ENCODE measurements around the gene ERP44.
A peak's percentile ranks its signal among the peaks of the same experiment; 100 is the strongest.
"Not testable (repeated sequence)": the region's sequence is repeated elsewhere in the genome, so short reads cannot be mapped to it uniquely, and the experiment has no call there.

The ERP44 gene

DNA sequence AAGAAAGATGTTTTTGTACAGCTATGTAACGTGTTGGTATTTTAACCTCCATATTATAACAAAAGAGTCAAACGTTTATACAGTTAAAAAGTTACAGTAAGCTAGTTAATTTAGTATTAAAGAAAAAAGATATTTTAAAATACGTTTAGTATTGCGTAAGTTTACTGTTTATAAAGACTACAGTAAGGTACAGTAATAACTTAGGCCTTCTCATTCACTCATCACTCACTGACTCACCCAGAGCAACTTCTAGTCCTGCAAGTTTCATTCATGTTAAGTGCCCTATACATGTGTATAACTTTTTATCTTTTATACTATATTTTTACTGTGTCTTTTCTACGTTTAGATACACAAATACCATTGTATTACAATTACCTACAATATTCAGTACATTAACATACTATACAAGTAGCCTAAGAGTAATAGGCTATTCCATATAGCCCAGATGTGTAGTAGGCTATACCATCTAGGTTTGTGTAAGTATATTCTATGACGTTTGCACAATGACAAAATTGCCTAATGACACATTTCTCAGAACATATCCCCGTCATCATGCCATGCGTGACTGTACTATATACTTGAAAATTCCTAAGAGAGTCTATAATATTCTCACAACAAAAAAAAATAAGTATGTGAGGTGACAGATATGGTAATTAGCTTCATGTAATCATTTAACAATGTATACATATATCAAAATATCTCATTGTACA is 33.8 kb downstream of the ERP44 start:
- no peak for DNase-seq

DNA sequence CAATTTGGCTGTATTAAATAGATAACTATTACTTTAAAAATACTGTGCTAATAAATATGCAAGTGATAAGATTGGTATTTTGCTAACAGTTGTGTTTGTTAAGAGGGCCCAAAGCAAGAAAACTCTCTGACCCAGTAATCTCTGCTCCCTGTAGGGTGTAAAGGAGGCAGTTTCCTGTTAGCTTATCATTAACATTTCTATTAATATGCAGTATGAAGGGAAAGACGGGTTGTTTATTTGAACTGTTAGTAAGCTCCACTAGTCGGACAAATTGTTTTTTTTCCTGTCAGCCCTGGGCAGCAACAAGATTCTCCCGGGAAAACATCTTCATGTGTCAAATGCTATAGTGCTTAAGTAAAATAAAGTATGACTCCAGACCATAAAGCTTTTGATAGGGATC is 35.6 kb downstream of the ERP44 start:
- no peak for DNase-seq

DNA sequence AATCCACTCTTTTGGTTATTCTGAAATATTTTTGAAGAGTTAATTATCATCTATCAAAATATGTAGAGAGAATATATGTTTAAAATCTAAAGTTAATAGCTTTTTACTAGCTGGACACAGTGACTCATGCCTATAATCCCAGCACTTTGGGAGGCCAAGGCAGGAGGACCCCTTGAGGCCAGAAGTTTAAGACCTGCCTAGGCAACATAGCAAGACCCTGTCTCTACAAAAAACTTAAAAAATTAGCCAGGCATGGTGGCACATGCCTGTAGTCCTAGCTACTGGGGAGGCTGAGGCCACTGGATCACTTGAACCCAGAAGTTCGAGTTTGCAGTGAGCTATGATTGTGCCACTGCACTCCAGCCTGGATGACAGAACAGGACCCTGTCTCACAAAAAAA is 36.1 kb downstream of the ERP44 start:
- not testable (repeated sequence) for DNase-seq

- DNase-seq = no peak
These were observed 39.9 kb downstream of the ERP44 start for GRCh38 chr9:100058699-100059579.

- no peak for DNase-seq
These were observed 41.2 kb downstream of the ERP44 start for GRCh38 chr9:100057624-100058023.

- no peak for DNase-seq
These were observed 42.2 kb downstream of the ERP44 start for GRCh38 chr9:100056561-100056960.

DNA sequence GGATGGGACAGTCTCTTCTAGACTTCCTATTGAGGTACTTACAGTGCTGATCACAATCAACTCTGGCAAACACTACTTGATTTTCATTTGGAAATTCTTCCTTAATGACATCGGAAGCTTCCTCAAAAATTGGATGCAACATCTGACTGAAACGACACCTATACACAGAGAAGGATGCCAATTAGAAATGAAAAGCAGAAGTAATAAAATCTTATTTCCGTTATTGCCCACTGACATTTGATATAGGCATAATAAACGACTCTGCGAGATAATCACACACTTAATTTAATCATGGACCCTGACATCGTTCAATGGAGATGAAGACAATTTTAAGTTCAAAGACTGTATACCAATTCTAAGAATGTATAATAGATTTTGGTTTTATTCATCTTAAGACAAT is 46.4 kb downstream of the ERP44 start:
- no peak for DNase-seq

GRCh38 chr9:100049551-100049950 is 49.2 kb downstream of the ERP44 start:
- DNase-seq = no peak

DNA sequence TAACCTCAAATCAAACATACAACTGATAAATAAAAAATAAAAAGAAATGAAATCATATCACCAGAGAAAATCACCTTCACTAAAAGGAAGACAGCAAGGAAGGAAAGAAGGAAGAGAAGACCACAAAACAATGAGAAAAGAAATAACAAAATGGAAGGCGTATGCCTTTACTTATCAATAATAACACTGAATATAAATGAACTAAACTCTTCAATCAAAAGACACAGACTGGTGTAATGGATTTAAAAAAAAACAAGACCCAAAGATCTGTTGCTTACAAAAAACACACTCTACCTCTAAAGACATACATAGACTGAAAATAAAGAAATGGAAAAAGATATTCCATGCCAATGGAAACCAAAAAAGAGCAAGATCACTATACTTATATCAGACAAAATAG is 60.3 kb downstream of the ERP44 start:
- no peak for DNase-seq

DNA sequence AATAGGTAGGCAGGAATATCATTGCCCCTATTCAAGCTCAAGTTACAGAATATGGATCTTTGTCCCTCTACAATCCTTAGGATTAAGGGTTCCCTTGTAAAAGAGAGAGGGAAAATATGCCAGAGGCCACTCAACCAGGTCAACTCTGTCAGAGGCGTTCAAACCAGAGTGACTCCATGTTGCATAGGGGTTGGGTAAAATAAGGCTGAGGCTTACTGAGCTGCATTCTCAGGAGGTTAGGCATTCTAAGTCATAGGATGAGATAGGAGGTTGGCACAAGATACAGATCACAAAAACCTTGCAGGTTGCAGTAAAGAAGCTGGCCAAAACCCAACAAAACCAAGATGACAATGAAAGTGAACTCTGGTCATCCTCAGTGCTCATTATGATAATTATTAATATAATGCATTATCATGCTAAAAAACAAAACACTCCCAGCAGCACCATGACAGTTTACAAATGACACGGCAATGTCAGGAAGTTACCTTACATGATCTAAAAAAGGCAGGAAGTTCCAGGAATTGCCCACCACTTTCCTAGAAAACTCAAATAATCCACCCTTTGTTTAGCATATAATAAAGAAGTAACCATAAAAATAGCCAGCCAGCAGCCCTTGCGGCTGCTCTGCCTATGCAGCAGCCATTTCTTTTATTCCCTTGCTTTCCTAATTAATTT is 64.8 kb downstream of the ERP44 start:
- DNase-seq = no peak

DNA sequence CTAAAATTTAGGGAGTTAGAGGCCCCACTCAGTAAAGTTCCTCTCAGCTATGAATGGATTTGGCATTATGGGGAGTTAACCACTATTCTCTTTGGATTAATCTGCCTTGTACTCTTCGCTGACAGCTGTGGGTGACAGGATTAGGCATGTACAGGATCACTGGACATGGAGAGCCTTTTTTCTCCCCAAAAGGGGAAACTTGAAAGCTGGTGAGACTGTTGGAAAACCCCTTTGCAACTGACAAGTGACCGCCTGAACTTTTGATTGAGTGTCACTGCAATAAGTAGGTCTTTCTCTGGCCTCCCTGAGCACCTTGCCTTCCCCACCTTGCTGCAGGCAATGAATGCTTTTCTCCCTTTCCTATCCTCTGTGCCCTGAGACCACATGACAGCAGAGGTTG is 68.3 kb downstream of the ERP44 start:
- DNase-seq = no peak

DNA sequence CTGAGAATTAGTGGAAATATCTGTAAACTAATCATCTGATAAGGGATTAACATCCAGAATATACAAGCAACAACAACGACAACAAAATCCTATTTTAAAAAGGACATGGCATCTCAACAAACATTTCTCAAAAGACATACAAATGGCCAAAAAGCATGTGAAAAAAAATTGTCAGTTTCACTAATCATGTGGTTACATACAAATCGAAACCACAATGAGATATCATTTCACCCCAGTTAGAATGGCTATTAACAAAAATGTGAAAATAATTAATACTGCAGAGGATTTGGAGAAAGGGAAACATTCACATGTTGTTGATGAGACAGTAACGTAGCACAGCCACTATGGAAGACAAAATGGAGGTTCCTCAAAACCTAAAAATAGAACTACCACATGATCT is 69.5 kb downstream of the ERP44 start:
- DNase-seq = no peak

- peak; percentile 65 for DNase-seq
These were observed 70.5 kb downstream of the ERP44 start for GRCh38 chr9:100028201-100028784.

- no peak for DNase-seq
These were observed 71.3 kb downstream of the ERP44 start for GRCh38 chr9:100027543-100027942.

DNA sequence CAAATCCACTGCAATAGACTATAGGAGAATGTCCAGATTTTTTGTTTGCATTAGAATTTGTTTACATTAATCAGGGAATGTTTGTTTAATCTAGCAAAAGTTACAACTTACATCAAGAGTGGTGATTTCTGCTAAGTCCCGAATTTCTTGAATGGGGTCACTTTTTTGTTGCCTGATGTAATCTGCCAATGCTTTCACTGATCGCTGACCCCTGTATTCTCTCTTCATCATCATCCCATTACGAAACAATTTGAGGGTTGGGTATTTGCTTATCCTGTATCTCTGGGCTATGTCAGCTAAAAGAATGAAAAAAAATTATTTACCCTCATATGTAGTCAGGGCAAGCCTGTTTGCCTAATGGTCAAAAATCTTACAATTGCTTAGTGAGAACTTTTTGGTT is 76.9 kb downstream of the ERP44 start:
- no peak for DNase-seq

GRCh38 chr9:100020121-100020795 is 78.5 kb downstream of the ERP44 start:
- no peak for DNase-seq

GRCh38 chr9:100019541-100019940 is 79.3 kb downstream of the ERP44 start:
- DNase-seq = no peak

DNA sequence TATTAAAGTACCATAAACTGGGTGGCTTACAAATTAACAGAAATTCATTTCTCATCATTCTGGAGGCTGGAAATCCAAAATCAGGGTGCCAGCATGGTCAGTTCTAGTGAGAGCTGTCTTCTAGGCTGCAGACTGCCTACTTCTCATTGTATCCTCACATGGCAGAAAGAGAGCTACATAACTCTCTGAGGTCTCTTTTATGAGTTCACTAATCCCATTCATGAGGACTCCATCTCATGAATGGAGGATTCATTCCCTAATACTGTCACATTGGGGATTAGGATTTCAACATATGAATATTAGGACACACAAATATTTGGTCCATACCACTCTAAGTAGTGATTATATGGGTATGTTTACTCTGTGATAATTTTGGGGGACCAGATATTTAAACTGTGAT is 84.0 kb downstream of the ERP44 start:
- no peak for DNase-seq

GRCh38 chr9:100013573-100013972 is 85.2 kb downstream of the ERP44 start:
- DNase-seq = no peak

GRCh38 chr9:100012279-100012678 is 86.5 kb downstream of the ERP44 start:
- DNase-seq = no peak

- DNase-seq = peak; percentile 40
These were observed 87.6 kb downstream of the ERP44 start for GRCh38 chr9:100011062-100011681.

DNA sequence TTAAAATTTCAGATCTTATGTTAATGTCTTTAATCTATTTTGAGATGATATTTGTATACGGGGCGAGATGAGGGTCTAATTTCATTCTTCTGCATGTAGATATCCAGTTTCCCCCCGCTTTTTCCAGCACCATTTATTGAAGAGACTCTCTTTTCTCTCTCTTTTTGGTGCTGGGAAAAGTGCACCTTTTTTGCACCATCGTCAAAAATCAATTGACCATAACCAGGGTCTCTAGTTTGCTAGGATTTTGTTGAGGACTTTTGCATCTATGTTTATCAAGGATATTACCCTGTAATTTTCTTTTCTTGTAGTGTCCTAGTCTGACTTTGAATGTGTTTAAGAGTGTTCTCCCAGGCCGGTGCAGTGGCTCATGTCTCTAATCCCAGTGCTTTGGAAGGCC is 99.0 kb downstream of the ERP44 start:
- no peak for DNase-seq
